ENCODE measurements around the gene RGS11. TPM values are rescaled to one million over a fixed set of nuclear protein-coding genes. Genes with fewer than 3 reads are reported as not detected.

The RGS11 gene
- total and polyA plus RNA-seq, 10 donors = 0.79 to 5.4 (median 2.2) TPM

GRCh38 chr16:229731-230281 is 45.9 kb downstream of the RGS11 start:
- intact Hi-C loops (cut with DNase I; ENCODE audit: low total_unique reads) = loop anchor here (10.0 kb wide), 1 partner anchor 125 kb away; the partner anchor contains the start of gene AXIN1
- Histone ChIP-seq H3K36me3 (peaks cover 4 to 30% (median 26%) of the 10 kb centered on the region in 6 donors), H3K9me3 (no peaks in the 10 kb centered on the region), H3K27me3 (replicated peaks in 1 of 7) (no peaks in the 10 kb centered on the region), H3K27ac (peak overlapping the region in 7 of 8 donors; percentile 92 to 99 (median 97)), H3K4me3 (peak overlapping the region in 6 of 8 donors; percentile 55 to 87 (median 78)), H3K4me1 (peaks cover 10 to 46% (median 35%) of the 10 kb centered on the region in 6 donors)
- 83 to 86% (median 83%) methylated on average over 22 of the region's 22 CpGs for WGBS, 5 donors
- no peak for DNase-seq
- TF ChIP-seq POLR2AphosphoS5 (IDR thresholded peaks at IDR 0.05) (no peak), CTCF (IDR thresholded peaks at IDR 0.05 in 8 of 11, conservative IDR thresholded peaks at IDR 0.05 in 3 of 11) (no peak), POLR2A (IDR thresholded peaks at IDR 0.05) (no peak)

GRCh38 chr16:228852-229730 is 46.7 kb downstream of the RGS11 start, which contains the start of gene LUC7L:
Gene LUC7L (minus strand): TSS chr16:229449. CDS start chr16:229339, 110 bp downstream.
- Histone ChIP-seq H3K36me3 (peaks cover 7 to 37% (median 33%) of the 10 kb centered on the region in 6 donors), H3K4me1 (peaks cover 10 to 44% (median 34%) of the 10 kb centered on the region in 6 donors), H3K27ac (peak within 1 kb of the TSS; percentile 92 to 99 (median 98)), H3K4me3 (peak within 1 kb of the TSS; percentile 55 to 90 (median 81)), H3K27me3 (replicated peaks in 1 of 7) (no peaks in the 10 kb centered on the region), H3K9me3 (no peaks in the 10 kb centered on the region)
- 1 to 4% (median 2%) methylated on average over 32 to 88 of the region's 88 CpGs for WGBS, 5 donors
- intact Hi-C loops (cut with DNase I; ENCODE audit: low total_unique reads) = no loop called here
- peak; percentile 96 for DNase-seq
- TF ChIP-seq POLR2A (IDR thresholded peaks at IDR 0.05) (peak; percentile 72 to 91 (median 85)), POLR2AphosphoS5 (IDR thresholded peaks at IDR 0.05) (peak; percentile 99 to 100 (median 99)), CTCF (IDR thresholded peaks at IDR 0.05 in 8 of 11, conservative IDR thresholded peaks at IDR 0.05 in 3 of 11) (peak in 1 of 11 experiments; percentile 20)

GRCh38 chr16:228151-228851 is 47.4 kb downstream of the RGS11 start:
- Histone ChIP-seq H3K27me3 (replicated peaks in 1 of 7) (no peaks in the 10 kb centered on the region), H3K4me1 (peaks cover 10 to 37% (median 32%) of the 10 kb centered on the region in 6 donors), H3K36me3 (peaks cover 7 to 45% (median 41%) of the 10 kb centered on the region in 6 donors), H3K27ac (peak overlapping the region; percentile 92 to 99 (median 98)), H3K9me3 (no peaks in the 10 kb centered on the region), H3K4me3 (peak overlapping the region; percentile 55 to 90 (median 81))
- intact Hi-C loops (cut with DNase I; ENCODE audit: low total_unique reads) = no loop called here
- WGBS, 5 donors = 21 to 29% (median 25%) methylated on average over 9 of the region's 9 CpGs
- no peak for DNase-seq
- TF ChIP-seq POLR2AphosphoS5 (IDR thresholded peaks at IDR 0.05) (no peak), POLR2A (IDR thresholded peaks at IDR 0.05) (no peak)

GRCh38 chr16:220021-220420 is 55.7 kb downstream of the RGS11 start:
- intact Hi-C loops (cut with DNase I; ENCODE audit: low total_unique reads) = no loop called here
- DNase-seq = no peak
- Histone ChIP-seq H3K4me3 (no peak overlapping the region), H3K36me3 (peaks cover 3 to 100% (median 94%) of the 10 kb centered on the region in 6 donors), H3K27me3 (replicated peaks in 1 of 7) (no peaks in the 10 kb centered on the region), H3K9me3 (no peaks in the 10 kb centered on the region), H3K4me1 (peaks cover 0 to 19% (median 4%) of the 10 kb centered on the region in 6 donors), H3K27ac (no peak overlapping the region)
- 74 to 87% (median 79%) methylated on average over 4 of the region's 4 CpGs for WGBS, 5 donors
- TF ChIP-seq POLR2A (IDR thresholded peaks at IDR 0.05) (no peak), POLR2AphosphoS5 (IDR thresholded peaks at IDR 0.05) (no peak), CTCF (IDR thresholded peaks at IDR 0.05 in 8 of 11, conservative IDR thresholded peaks at IDR 0.05 in 3 of 11) (no peak)
